PFSK-1 (cell line): Measurements from ENCODE around the gene PILRB.

Experiments used
- FOXP2 ChIP-seq: optimal IDR thresholded peaks from 2 replicates; pipeline ENCODE3; 2011; ENCODE audit warnings: borderline replicate concordance, control low read depth, inconsistent platforms; ENCODE audit not compliant: insufficient read depth; ENCODE audit errors: extremely low read length, extremely low read depth
- POLR2AphosphoS5 ChIP-seq: IDR thresholded peaks from 2 replicates; pipeline ENCODE4 v1.6.1; 2012; ENCODE audit warnings: low read depth, mild to moderate bottlenecking, control low read depth, low read length, moderate library complexity
- SIN3A ChIP-seq: IDR thresholded peaks from 2 replicates; pipeline ENCODE4 v1.6.1; 2012; ENCODE audit warnings: mild to moderate bottlenecking, low read length, moderate library complexity, borderline replicate concordance; ENCODE audit not compliant: insufficient read depth
- TAF1 ChIP-seq: IDR thresholded peaks from 2 replicates; pipeline ENCODE4 v1.6.1; 2012; ENCODE audit warnings: low read length, control low read depth, borderline replicate concordance; ENCODE audit not compliant: insufficient read depth
- TF ChIP-seq, protein P1 (sequence below), 2 experiments: IDR thresholded peaks; 2 replicates each; pipeline versions ENCODE4 v1.6.1 to v1.8.0; 2011 to 2012; ENCODE audit warnings: low read depth in 2 of 2, low read length in 2 of 2, control low read depth in 1 of 2, inconsistent platforms in 1 of 2, mild to moderate bottlenecking in 1 of 2, moderate library complexity in 1 of 2; ENCODE audit not compliant: insufficient read depth in 1 of 2

Gene PILRB

DNA sequence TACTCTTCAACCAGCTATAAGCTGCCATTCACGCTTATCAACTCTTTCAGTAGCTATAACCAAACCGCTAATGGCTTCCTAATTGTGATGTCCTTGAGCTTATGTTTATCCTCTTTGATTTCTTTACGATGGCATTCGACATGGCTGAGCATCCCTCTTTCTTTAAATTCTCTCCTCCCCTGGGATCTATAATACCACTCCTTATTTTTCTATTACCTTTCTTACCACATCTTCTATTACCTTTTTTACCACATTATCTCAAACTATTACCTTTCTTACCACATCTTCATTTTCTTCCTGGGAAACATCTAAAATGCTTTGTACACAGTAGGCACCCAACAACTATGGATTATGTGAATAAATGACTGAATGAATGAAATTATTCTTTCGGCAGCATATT, 57.5 kb downstream of the PILRB start:
- TF ChIP-seq FOXP2 (no peak), SIN3A (no peak), TAF1 (no peak), POLR2AphosphoS5 (no peak)
- TF ChIP-seq, protein P1, sequence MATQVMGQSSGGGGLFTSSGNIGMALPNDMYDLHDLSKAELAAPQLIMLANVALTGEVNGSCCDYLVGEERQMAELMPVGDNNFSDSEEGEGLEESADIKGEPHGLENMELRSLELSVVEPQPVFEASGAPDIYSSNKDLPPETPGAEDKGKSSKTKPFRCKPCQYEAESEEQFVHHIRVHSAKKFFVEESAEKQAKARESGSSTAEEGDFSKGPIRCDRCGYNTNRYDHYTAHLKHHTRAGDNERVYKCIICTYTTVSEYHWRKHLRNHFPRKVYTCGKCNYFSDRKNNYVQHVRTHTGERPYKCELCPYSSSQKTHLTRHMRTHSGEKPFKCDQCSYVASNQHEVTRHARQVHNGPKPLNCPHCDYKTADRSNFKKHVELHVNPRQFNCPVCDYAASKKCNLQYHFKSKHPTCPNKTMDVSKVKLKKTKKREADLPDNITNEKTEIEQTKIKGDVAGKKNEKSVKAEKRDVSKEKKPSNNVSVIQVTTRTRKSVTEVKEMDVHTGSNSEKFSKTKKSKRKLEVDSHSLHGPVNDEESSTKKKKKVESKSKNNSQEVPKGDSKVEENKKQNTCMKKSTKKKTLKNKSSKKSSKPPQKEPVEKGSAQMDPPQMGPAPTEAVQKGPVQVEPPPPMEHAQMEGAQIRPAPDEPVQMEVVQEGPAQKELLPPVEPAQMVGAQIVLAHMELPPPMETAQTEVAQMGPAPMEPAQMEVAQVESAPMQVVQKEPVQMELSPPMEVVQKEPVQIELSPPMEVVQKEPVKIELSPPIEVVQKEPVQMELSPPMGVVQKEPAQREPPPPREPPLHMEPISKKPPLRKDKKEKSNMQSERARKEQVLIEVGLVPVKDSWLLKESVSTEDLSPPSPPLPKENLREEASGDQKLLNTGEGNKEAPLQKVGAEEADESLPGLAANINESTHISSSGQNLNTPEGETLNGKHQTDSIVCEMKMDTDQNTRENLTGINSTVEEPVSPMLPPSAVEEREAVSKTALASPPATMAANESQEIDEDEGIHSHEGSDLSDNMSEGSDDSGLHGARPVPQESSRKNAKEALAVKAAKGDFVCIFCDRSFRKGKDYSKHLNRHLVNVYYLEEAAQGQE (IDR thresholded peaks at IDR 0.05; ENCODE audit: insufficient read depth in 1 of 2, low read depth in 2 of 2, low read length in 2 of 2) = no peak
